HG03135 (cell line): ENCODE data around the gene CCDC134.
"Not testable (repeated sequence)": the region's sequence is repeated elsewhere in the genome, so short reads cannot be mapped to it uniquely, and the experiment has no call there.

Experiments used
- ATAC-seq: cut with Tn5 transposase; IDR thresholded peaks from one replicate; pipeline ENCODE4 v1.9.1; 2021; ENCODE audit warnings: mild to moderate bottlenecking, moderate library complexity; ENCODE audit not compliant: unreplicated experiment

Gene CCDC134

DNA sequence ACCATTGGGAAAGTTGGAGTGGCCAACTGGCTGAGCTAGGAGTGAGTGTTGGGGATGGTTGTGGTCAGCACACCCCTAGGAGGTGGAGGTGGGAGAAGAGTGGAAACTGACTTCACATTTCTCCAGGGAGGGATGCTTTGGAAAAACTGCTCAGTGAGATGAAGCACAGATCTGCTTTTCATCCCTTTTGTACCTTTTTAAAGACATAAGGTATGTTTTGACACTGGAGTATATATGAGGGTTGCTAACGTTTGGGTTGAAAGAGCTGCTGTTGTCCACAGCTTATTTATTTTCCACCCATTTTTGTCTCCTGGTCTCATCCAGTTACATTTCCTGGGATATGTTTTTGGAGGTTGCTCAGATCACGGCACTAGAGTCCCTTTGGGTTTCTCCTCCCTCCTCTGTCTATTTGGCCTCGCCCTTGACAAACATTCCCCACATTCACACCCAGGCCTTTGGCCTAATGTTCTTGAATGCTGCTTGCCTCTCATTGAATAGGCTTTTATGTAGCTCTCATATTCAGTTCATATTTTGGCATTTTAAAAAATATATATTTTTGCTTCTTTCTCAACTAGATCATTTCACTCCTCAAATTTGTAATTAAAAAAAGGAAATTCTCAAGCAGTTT, 40.7 kb downstream of the CCDC134 start:
- ATAC-seq = no peak

DNA sequence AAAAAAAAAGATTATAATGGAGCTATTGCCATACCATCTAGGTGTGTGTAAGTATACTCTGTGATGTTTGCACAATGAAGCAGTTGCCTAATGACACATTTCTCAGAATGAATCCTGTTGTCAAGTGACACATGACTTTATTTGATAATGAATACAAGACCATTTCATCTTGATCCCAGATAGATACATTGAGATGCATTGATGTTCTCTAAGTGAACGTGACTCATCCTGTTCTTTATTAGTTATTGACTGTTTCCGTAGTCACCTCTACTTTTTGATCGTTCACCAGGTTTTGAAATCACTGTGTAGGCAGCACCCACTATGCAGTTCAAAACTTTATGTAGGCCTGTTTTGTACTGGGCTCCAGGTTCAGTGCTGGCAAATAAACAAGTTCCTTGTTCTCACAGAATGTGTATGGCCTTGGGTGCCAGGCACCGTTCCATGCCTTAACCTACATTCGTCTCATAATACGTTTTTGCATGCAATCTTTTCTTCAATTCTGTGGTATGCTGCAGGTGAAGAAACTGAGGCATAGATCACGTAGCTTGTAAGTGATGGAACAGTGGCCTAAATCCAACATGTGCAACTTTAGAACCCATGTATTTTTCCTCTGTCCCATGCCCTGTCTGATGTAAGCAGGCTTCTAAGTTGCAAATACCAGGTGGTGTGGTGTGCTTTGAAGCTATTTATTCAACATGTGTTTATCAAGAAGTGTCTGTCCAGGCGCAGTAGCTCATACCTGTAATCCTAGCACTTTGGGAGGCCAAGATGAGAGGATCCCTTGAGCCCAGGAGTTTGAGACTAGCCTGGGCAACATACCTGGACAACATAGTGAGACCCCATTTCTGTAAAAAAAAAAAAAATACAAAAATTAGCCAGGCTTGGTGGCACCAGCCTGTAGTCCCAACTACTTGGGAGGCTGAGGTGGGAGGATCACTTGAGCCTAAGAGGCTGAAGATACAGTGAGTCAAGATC, 42.8 kb downstream of the CCDC134 start:
- ATAC-seq = no peak

DNA sequence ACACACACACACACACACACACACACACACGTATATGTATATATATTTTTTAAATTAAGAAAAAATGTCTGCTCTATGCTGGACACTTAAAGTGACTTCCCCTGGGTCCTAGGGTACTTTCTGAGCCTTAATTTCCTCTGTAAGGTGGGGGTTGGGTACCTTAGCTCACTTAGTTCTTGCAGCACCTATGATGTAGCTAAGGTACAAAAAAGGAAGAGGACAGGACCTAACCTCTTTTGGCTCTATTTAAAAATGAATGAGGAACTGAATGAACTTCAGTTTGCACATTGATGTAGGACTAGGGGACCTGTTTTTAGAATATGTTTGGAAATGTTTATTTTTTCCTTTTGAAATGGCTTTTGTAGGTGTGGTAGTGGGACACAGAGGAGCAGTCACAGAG, 43.6 kb downstream of the CCDC134 start:
- ATAC-seq = no peak

DNA sequence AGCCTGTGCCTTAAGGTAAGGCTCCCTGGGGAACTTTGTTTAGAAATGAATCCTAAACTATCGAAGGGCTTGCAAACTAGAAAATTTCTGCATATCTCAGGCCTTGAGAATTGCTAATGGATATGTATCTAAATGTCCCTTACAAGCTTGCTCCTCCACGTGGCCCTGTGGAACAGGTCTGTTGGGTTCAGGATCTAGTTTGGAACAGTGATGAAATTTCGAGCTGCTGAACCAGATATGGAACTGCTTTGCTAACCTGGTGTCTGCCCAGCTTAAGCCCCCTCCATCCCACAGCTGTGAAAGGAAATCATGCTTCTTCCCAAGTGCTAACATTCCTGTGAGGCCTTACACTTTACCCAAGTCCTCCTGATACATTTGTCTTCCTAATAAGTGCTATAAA, 44.0 kb downstream of the CCDC134 start:
- ATAC-seq = no peak

DNA sequence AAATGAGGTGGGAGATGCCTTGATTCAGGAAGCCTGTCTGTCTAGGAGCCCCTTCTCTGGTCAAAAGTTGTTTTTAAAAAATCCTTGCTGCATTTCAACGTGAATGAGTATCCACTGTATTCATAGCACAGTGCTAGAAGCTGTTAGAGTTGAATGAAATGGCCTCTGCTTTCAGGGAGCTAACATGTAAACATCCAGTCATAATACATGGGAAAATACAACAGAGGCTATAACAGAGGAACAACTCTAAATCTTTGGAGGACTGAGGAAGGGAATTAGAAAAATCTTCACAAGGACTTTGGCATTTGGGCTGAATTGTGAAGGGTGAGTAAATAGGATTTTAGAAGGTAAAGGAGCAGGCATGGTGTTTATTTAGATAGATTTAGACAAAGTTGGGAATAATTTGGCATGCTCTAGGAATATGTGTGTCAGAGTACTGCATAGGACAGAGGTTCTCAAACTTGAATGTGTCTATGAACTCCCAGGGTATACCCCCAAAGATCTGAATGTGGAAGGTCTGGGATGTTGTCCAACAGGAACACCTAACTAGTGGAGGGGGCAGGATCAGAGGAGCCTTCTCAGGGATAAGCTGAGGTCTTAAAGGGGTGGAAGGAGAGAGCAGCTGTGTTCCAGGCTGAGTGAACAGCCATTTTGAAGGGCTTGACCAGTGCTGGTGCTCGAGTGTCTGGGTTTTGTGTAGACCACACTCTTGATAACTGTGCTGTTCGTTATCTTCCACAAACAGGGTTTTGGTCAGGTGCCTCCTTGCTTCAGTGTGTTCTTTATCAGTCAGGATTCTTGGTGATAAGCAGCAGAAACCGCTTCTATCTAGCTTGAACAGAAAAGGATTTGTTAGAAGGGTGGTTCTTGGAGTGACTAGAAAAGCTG, 45.1 kb downstream of the CCDC134 start:
- ATAC-seq = no peak

DNA sequence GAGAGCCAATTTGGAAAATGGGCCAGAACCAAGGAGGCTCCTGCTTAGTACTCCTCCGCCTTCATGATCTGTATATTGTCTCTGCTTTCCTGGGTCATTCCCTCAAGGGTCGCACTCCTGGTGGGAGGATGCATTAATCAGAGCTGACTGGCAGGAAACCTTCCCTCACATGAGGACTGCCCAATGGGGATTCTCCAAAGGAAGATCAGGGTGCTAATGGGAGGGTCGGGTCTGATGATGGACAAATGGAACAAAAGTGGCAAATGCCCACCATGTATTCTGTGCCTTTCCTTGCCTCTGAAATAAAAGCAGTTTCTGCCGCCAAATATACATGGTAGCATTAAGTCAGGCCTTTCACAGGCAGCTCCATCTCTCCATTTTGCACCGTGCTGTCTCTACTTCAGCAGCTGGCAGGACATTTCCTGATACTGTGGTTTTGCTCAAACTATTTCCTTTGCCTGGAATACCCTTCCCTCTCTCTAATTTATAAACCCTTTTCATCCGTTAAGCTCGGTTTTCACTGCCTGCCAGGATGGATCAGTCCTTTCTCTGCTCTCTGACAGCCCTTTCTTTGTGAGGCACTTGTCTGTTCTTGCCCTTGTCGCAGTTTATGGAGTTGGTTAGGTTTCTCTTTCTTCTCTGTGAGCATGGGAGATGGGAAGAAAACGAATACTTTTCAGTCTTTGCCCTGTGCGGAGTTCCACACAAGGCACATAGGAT, 45.9 kb downstream of the CCDC134 start:
- ATAC-seq = no peak

DNA sequence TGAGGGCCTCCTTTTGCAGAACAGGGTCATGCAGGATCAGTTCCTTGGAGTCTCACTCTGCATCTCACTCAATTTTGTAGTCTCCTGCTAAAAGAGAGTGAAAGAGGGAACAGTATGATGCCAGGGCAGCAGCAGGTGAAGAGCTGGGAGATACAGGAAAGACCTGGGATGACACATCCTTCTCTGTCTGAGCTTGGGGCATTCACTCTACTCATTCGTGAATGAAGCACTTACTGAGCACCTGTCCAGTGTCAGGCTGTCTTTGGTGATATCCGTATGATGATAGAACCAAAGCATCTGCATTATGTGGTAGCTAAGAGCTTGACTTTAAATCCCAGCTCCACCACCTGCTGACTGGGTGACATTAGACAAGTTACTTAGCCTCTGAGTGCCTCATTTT, 46.8 kb downstream of the CCDC134 start:
- ATAC-seq = no peak

DNA sequence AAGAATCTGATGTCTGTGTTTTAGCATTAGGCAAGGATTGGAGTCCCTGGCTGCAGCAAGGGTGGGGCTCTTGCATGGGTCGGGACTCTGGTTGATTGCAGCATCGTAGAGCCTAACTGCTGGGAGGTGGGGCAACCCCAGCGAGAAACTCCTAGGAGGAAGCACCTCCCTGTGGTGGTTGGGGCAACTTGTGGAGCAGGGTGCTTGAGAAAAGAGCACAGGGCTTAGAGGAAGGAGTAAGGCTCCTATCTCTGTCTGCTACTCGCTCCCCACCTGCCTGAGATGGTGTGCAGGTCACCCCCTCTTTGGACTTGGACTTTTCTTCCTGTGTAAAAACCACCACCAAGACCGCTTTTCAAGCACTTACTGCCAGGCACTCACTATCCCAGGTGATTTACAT, 48.0 kb downstream of the CCDC134 start:
- no peak for ATAC-seq

DNA sequence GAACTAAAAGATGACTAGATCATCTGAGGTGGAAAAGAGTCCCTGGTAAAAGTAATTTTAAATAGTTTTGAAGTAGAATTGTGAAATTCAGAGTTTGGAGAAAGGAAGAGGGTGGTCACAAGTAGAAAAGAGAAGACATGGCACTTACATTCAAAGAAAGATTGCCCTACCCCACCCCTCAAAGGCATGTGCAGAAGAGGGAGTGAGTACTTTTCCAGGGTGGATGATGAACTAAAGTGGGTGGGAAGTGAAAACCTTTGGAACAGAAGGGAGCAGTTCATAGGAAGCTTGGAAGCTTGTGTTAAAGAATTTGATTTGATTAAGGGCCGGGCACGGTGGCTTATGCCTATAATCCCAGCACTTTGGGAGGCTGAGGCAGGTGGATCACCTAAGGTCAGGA, 56.0 kb downstream of the CCDC134 start:
- no peak for ATAC-seq

DNA sequence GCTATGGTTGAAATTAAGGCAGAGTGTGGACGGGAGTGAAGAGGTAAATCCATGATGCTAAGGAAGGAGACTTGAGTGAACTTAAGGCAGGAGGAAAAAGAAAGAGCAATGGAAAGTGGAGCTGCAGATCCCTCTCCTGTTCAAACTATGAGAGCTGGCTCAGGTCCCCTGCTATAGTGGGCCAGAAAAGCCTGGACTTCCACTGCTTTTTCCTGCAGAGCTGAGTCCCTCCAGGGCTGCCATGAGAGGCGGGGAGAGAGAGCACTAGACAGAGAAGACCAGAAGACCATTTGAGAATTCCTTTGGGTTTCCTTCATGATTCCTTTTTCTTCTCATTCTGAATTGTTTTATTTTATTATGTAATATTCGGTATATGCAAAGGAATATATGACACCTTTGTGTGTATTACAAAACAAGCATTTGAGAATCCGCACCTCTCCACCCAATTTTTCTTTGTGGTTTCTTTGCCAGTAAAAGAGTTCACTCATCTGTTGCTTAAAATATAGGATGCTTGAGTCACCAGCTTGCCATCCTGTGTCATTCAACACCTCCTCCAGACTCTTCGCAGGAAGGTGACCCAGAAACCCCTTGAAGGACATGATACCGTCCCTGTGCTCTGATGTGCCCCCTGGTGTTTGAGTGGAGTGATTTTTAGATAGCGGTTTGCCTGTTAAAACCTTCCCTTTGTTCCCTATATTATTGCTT, 56.8 kb downstream of the CCDC134 start:
- no peak for ATAC-seq

DNA sequence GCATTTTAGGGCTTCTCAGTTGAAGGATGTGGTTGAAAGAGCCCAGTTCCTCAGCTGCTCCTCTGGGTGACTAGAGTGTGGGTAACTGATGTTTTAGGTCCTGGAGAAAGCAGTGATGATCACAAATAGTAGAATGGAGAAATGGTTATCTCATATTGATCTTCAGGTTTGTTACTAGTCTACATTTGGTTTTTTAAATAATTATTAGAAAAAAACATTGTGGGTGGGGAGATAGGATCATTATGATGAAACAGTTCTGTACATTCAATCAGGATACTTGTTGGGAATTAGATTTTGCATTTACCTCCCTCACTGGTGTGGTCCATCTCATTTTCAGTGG, 57.4 kb downstream of the CCDC134 start:
- no peak for ATAC-seq

DNA sequence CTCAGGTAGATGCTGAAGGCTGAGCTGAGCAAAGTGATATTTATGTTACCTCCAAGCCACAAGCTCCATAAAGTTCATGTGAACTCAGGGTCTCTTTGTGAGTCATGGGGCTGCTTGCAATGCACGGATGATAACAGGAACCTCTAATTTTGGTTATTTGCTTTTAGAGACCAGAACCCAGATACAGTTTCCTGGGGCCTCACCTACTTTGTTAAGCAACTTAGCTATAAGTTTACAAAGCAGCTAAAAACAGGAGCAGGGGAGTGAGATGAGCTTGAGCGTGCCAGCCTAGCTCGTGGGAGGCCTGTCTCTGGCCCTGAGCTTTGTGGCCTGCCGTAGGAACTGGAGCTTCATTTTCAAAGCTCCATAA, 61.7 kb downstream of the CCDC134 start:
- ATAC-seq = peak; percentile 44

DNA sequence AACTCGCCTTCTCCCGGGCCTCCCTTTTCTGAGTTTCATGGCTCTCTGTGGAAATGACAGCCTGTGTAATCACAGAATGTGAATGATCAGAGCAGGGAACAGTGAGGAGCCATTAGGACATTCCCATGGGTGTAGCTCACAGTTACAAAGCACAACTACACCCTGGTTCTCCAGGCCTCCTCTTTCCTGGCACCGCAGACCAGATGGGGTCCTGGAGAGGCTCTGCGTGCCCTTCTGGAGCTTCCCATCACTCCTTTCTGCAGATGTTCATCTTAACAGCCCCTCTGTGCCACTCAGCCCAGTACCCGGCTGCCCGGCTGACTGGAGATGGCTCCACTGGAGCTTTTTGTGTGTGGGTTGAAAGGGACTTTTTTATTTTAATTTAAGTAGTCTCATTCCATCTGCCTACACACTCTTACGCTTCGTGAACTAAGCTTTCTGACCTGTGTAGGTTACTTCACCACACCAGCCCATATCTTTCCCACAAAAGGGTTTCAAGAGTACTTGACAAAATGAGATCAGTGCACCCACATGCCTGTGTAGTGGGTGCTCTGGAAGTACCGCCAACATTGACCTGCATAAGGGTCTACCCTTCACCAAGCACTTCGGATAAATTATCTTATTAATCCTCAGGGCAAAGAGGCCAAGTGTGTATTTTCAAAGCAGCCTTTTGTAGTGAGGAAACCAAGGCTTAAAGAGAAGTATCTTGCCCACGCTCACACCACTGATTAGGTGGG, 62.2 kb downstream of the CCDC134 start:
- ATAC-seq = peak; percentile 54

DNA sequence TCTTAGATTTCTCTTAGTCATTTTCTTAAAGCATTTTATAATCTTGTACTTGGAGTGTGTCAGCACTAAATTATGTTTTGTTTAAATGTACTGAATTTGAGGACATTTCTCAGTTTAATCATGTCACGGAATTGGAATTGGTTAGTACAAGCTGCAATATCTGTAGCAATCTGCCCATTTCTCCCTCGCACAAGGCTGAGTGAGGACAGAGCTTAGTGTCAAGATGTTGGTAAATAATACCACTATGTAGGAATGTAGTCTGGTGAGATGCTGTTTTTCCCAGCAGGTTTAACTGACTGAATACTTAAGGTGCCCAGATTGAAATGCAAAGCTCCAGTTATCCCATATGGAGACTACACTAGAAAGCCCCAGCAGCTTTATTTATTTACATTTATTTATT, 63.0 kb downstream of the CCDC134 start:
- ATAC-seq = no peak

DNA sequence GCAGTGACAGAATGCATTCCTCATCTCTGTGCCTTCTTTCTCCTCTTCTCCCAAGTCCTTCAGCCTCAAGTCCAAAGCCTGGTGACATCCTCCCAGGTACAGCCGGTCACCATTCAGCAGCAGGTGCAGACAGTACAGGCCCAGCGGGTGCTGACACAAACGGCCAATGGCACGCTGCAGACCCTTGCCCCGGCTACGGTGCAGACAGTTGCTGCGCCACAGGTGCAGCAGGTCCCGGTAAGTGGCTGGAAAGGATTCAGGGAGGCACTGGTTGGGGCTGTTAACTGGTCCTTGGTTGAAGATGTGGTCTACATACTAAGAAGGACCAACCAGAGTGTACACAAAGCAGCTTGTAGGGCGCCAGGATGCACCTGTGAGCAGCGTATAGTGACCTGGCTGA, 68.1 kb downstream of the CCDC134 start:
- ATAC-seq = no peak

DNA sequence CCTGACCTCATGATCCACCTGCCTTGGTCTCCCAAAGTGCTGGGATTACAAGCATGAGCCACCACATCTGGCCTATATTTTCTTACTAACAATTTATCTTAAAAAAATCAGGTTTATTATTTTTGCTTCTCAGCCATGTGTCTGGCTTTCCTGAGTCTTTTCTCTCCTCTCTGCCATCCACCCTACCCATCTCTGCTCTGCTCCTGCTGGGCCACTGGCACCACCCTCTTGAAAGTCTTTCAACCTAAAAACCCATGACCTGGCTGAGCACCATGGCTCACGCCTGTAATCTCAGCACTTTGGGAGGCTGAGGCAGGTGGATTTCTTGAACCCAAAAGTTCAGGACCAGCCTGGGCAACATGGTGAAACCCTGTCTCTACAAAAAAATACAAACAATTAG, 69.6 kb downstream of the CCDC134 start:
- not testable (repeated sequence) for ATAC-seq

DNA sequence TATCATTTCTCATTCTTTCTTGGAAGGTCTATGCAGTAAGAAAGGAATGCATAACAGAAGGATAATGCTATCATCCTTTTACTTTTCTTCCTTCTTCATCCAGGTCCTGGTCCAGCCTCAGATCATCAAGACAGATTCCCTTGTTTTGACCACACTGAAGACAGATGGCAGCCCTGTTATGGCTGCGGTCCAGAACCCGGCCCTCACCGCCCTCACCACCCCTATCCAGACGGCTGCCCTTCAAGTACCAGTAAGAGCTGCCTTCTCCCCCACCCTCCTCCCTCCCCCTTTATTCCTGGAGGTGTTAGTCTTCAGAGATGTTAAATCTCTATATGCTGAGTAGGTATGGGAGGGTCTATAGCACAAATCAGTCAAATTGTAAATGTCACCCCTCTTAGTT, 70.3 kb downstream of the CCDC134 start:
- ATAC-seq = no peak

DNA sequence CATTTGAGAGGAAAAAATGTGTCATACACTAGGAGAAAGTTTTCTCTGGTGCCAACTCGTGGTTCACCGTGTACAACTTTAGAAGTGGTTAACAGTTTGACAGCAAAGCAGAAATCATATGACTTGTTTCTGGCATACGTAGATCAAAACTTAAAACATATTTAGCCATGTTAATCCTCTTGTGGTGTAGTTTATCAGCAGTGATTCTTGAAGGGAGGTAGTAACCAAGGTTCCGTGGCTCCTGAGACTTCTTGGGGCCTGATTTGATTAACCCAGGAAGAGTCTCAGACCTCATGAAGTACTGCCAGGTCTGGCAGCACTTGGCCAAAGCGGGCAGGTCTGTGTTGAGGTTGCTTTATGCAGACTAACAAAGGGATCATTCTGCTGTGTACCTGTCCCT, 72.9 kb downstream of the CCDC134 start:
- ATAC-seq = no peak

DNA sequence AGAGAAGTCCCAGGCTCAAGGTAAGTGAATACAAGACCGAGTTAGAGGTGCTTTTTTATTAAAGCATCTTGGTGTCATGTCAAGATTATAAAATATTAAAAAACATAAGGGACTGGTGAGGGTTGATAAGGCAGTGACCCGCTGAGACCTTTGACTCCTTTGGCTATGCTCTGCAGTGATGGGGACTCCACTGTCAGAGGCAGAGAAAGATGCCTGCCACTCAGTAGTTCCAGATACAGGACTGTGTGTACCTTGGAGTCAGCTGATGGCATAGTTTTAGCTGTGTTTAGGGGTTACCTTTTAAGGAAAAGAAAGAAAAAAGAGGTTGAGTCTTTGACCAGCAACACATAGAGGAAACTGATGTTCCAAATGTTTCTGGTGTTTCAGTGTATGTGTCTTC, 73.6 kb downstream of the CCDC134 start:
- no peak for ATAC-seq
